ENCODE data around the gene ZBED2. TPM values are rescaled to one million over a fixed set of nuclear protein-coding genes. Genes with fewer than 3 reads are reported as not detected.

Gene ZBED2
- total and polyA plus RNA-seq, 2 of the 8 experiments (the other 6 are each of a cell fraction or from before 2014, with no cell fraction given), result not detected

DNA sequence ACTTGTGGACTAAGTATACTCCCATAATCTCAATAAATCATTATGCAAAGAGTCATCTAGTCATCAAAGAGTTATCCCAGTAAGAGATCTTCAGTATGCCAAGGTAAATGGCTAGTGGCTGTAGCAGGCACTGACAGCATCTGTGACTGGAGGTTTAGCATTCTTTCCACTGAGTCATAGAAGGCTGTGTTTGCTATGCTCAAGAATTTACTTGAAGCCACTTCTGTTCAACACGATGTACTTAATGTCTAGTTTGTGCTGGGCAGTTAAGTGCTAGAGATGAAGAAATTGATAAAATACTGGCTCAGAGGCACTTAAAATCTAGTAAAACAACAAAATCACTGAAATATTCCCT is 13.0 kb downstream of the ZBED2 start (continued):
- TF ChIP-seq CBX5 (IDR thresholded peaks at IDR 0.05; ENCODE audit: low read depth, low read length), result no peak
- TF ChIP-seq SAP30 (IDR thresholded peaks at IDR 0.05; ENCODE audit: insufficient read depth, insufficient replicate concordance, low read length), result no peak
- TF ChIP-seq TAF7 (optimal IDR thresholded peaks at IDR 0.05; ENCODE audit: borderline replicate concordance, low read depth, low read length), result no peak
- no peak for TF ChIP-seq KDM1A (IDR thresholded peaks at IDR 0.05; ENCODE audit: borderline replicate concordance, low read length)
- TF ChIP-seq SUZ12 (IDR thresholded peaks at IDR 0.05; ENCODE audit: low read length), result no peak
- TF ChIP-seq YY1 (IDR thresholded peaks at IDR 0.05; ENCODE audit: low read depth, low read length), result no peak
- no peak for TF ChIP-seq HDAC6 (IDR thresholded peaks at IDR 0.05; ENCODE audit: low read depth, low read length)
- no peak for TF ChIP-seq NRF1 (IDR thresholded peaks at IDR 0.05; ENCODE audit: low read depth, low read length)
- no peak for TF ChIP-seq ASH2L (IDR thresholded peaks at IDR 0.05; ENCODE audit: low read length)

All from H1 (cell line).